ENCODE results near the gene CCDC167. TPM values are rescaled to one million over a fixed set of nuclear protein-coding genes. Genes with fewer than 3 reads are reported as not detected.
A peak's percentile ranks its signal among the peaks of the same experiment; 100 is the strongest.
"Not testable (repeated sequence)": the region's sequence is repeated elsewhere in the genome, so short reads cannot be mapped to it uniquely, and the experiment has no call there.

The CCDC167 gene
- total RNA-seq, 4 donors from 2014 or later, result 9.4 to 50.7 (median 25.8) TPM

GRCh38 chr6:37452522-37452921, 47.2 kb downstream of the CCDC167 start:
- 88 to 93% methylated on average over 3 of the region's 3 CpGs for WGBS, 2 donors
- DNase-seq (ENCODE audit: low spot score in 2 of 2), result no peak
- Histone ChIP-seq H3K36me3 (peaks cover 0 to 94% (median 16%) of the 10 kb centered on the region in 3 donors), H3K4me3 (no peak overlapping the region), H3K27ac (no peak overlapping the region), H3K27me3 (no peaks in the 10 kb centered on the region), H3K4me1 (no peaks in the 10 kb centered on the region), H3K9me3 (no peaks in the 10 kb centered on the region)
- TF ChIP-seq EP300 (IDR thresholded peaks at IDR 0.05) (no peak), POLR2A (IDR thresholded peaks at IDR 0.05) (no peak), CTCF (IDR thresholded peaks at IDR 0.05) (no peak)

DNA sequence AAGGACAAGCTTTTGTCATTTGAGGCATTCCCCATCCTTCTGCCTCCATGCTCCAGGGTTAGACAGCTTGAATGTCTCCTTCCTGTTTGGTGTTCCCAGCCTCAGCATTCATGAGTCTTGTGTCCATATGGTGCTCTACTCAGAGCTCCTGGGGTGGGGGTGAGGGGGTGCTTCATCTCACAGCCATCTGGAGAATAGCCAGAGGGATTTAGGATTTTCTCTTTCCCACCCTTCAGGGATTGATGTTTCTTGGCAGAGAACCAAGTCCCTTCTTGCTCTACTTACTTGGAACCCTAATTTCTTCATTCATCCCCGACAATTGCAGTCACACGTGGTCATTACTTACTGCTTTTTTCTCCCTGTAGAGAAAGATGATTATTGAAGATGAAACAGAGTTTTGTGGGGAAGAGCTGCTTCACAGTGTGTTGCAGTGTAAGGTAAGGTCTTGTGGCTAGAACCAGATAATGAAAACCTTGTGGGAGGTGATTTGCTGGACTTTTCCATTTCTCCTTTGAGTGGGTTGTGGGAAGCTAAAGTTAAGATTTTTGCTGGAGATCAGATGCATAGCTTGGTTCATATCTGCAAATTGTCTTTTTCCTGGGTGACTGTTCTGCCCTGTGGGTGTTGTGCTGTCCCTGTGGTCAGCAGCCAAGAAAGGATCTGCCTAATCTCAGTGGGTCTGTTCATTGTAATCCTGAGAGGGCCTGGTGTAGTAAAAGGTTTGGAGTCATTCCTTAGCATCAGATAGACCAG, 48.1 kb downstream of the CCDC167 start:
- H3K36me3 ChIP-seq, result peaks cover 2 to 99% (median 16%) of the 10 kb centered on the region in 3 donors
- no peak overlapping the region for H3K27ac ChIP-seq
- no peak for DNase-seq (ENCODE audit: low spot score in 2 of 2)
- H3K27me3 ChIP-seq, result no peaks in the 10 kb centered on the region
- WGBS, 2 donors, result 60 to 69% methylated on average over 2 of the region's 2 CpGs
- H3K9me3 ChIP-seq, result no peaks in the 10 kb centered on the region
- no peak for TF ChIP-seq CTCF (IDR thresholded peaks at IDR 0.05)
- no peak for TF ChIP-seq POLR2A (IDR thresholded peaks at IDR 0.05)
- no peak for TF ChIP-seq EP300 (IDR thresholded peaks at IDR 0.05)
- no peak overlapping the region for H3K4me3 ChIP-seq
- H3K4me1 ChIP-seq, result no peaks in the 10 kb centered on the region

DNA sequence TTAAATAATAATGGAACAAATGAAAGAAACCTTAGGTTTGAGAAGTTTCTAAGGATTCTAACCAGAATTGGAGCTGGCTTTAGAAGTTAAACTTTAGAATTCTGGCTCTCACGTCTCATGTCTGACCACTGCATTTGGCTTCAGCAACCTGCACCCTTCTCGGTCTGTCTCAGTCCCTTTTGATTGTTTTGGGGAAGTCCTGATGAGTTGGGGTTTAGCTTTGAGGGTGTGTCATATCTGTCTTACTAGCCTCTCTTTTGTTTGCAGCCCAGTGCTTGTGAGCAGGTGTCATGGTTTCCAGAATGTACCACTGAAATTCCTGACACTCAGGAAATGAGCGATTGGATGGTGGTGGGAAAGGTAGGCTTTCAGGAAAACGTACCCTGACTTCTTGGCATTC, 49.7 kb downstream of the CCDC167 start:
- Histone ChIP-seq H3K9me3 (no peaks in the 10 kb centered on the region), H3K27me3 (no peaks in the 10 kb centered on the region), H3K36me3 (peaks cover 4 to 99% (median 19%) of the 10 kb centered on the region in 3 donors), H3K27ac (no peak overlapping the region), H3K4me3 (no peak overlapping the region), H3K4me1 (no peaks in the 10 kb centered on the region)
- WGBS, 2 donors, result 84 to 85% methylated on average over 4 of the region's 4 CpGs
- no peak for DNase-seq (ENCODE audit: low spot score in 2 of 2)
- no peak for TF ChIP-seq EP300 (IDR thresholded peaks at IDR 0.05)
- TF ChIP-seq CTCF (IDR thresholded peaks at IDR 0.05), result no peak
- TF ChIP-seq POLR2A (IDR thresholded peaks at IDR 0.05), result no peak

DNA sequence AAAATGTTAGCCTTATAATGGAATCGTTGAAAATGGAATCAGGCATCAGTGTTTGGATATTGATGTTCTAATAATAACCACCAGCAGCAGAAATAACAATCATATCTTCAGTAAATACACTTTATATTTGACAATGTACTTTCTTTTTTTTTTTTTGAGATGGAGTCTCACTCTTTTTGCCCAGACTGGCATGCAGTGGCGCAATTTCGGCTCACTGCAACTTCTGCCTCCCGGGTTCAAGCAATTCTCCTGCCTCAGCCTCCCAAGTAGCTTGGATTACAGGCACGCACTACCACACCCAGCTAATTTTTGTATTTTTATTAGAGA, 56.5 kb downstream of the CCDC167 start:
- WGBS, 2 donors, result 90 to 91% methylated on average over 5 of the region's 5 CpGs
- H3K4me3 ChIP-seq, result peak overlapping the region in 2 of 4 donors; percentile 15 to 19
- H3K27ac ChIP-seq, result peak overlapping the region in 3 of 4 donors; percentile 21 to 69 (median 57)
- not testable (repeated sequence) for H3K27me3 ChIP-seq; H3K9me3 ChIP-seq; DNase-seq (ENCODE audit: low spot score in 2 of 2)
- peaks cover 0 to 15% (median 5%) of the 10 kb centered on the region in 4 donors for H3K4me1 ChIP-seq
- peaks cover 7 to 80% (median 15%) of the 10 kb centered on the region in 3 donors for H3K36me3 ChIP-seq

DNA sequence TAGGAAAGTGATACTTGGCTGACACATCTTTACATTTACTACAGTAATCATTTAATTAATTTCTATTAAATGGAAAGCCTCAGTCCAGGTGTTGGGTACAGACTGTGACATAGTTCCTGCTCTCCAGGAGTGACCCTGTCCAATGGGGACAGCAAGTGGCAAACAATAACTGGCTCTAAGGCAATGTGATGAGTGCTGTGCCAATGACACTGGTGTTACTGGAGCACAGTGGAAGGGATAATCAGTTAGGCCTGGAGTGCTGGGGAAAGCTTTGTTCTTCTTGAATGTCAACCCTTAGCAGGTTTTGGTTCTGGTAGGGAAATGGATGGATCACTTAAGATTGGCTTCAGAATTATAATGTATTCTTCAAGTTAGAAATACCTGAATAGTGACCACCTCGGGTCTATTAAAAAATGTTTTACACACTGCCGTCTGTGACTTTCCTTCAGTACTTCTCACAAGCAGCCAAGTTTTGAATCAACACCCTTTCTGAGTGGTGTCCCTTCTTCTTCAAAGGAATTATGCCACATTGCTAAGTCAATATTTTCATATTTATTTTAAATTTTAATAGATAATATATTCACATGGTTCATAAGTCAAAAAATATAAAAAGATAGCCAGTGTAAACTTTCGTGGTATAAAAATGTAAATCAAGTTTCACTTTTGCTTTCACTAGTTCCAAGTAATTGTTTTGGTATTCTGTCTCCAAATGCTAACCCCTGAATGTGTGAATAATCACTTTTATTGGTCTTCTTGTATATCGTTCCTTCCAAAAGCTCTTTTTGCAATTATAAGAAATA, 57.1 kb downstream of the CCDC167 start:
- Histone ChIP-seq H3K27ac (peak overlapping the region in 3 of 4 donors; percentile 21 to 69 (median 57)), H3K27me3 (no peaks in the 10 kb centered on the region), H3K9me3 (no peaks in the 10 kb centered on the region), H3K36me3 (peaks cover 7 to 80% (median 17%) of the 10 kb centered on the region in 3 donors), H3K4me3 (peak overlapping the region in 2 of 4 donors; percentile 15 to 19), H3K4me1 (peaks cover 0 to 15% (median 5%) of the 10 kb centered on the region in 4 donors)
- no peak for DNase-seq (ENCODE audit: low spot score in 2 of 2)
- 35 to 40% methylated on average over 4 of the region's 4 CpGs for WGBS, 2 donors
- TF ChIP-seq CTCF (IDR thresholded peaks at IDR 0.05) (no peak), EP300 (IDR thresholded peaks at IDR 0.05) (no peak), POLR2A (IDR thresholded peaks at IDR 0.05) (no peak)
